ENCODE data around the gene PSD2. TPM values are rescaled to one million over a fixed set of nuclear protein-coding genes. Genes with fewer than 3 reads are reported as not detected.

The PSD2 gene
- total and polyA plus RNA-seq, 2 donors (not counting 1 experiment from before 2014, with no cell fraction given) = 0.10 to 0.17 TPM

GRCh38 chr5:139870677-139871076 is 75.1 kb downstream of the PSD2 start:
- H3K79me2 ChIP-seq (ENCODE audit: control insufficient read depth, insufficient read depth, low read length) = no peaks in the 10 kb centered on the region
- H2AFZ ChIP-seq (ENCODE audit: insufficient read depth, low read depth, low read length, poor library complexity, severe bottlenecking) = no peak overlapping the region
- no peak for ATAC-seq (ENCODE audit: low read depth)
- H3K36me3 ChIP-seq (replicated peaks in 1 of 2; ENCODE audit: control extremely low read depth in 1 of 2, control insufficient read depth in 1 of 2, extremely low read depth in 1 of 2, insufficient read depth in 2 of 2, low read length in 1 of 2) = no peaks in the 10 kb centered on the region
- TF ChIP-seq CTCF (IDR thresholded peaks at IDR 0.05) (no peak), EZH2 (IDR thresholded peaks at IDR 0.05; ENCODE audit: borderline replicate concordance, insufficient read depth, low read depth, low read length, poor library complexity, severe bottlenecking) (no peak)
- no peak overlapping the region for H3K4me3 ChIP-seq (ENCODE audit: control extremely low read depth in 1 of 5, extremely low read depth in 1 of 5, insufficient read depth in 1 of 5, low read depth in 2 of 5, low read length in 4 of 5)
- no peaks in the 10 kb centered on the region for H3K4me1 Mint-ChIP-seq
- peaks cover 0 to 14% (median under 1%) of the 10 kb centered on the region in 4 experiments for H3K27me3 ChIP-seq (replicated peaks in 1 of 4; ENCODE audit: control extremely low read depth in 1 of 4, control insufficient read depth in 3 of 4, insufficient read depth in 4 of 4, low read length in 3 of 4)
- peaks cover 3% of the 10 kb centered on the region for H3K9me3 Mint-ChIP-seq (ENCODE audit: insufficient read depth)
- POLR2A ChIA-PET = no interaction called here
- no peak overlapping the region for H3K4me3 Mint-ChIP-seq
- no peaks in the 10 kb centered on the region for H4K20me1 ChIP-seq (ENCODE audit: control insufficient read depth, insufficient read depth, low read length, poor library complexity, severe bottlenecking)
- no peak overlapping the region for H3K27ac Mint-ChIP-seq
- intact Hi-C loops (cut with micrococcal nuclease) = no loop called here
- no peak overlapping the region for H3K4me2 ChIP-seq (replicated peaks; ENCODE audit: low read depth, low read length, poor library complexity, severe bottlenecking)
- H3K27ac ChIP-seq (ENCODE audit: low read length in 2 of 2) = no peak overlapping the region
- 80% methylated on average over 1 of the region's 1 CpG for WGBS (ENCODE audit: insufficient coverage)
- peaks cover 35% of the 10 kb centered on the region for H3K27me3 Mint-ChIP-seq
- CTCF ChIA-PET = interaction anchor here (0.6 kb wide), 1 partner anchor 1575 kb away, joined by 3 read pairs; no protein-coding TSS in a partner anchor
- H3K9me3 ChIP-seq (ENCODE audit: control extremely low read depth in 1 of 3, control insufficient read depth in 2 of 3, insufficient read depth in 1 of 3, low read length in 2 of 3) = no peaks in the 10 kb centered on the region
- H3K9ac ChIP-seq (ENCODE audit: low read length) = no peak overlapping the region
- no peaks in the 10 kb centered on the region for H3K4me1 ChIP-seq (ENCODE audit: control insufficient read depth in 2 of 2, insufficient read depth in 2 of 2, low read length in 2 of 2)
- no peak for DNase-seq

- Histone ChIP-seq H3K9ac (ENCODE audit: low read length) (no peak overlapping the region), H3K4me2 (replicated peaks; ENCODE audit: low read depth, low read length, poor library complexity, severe bottlenecking) (no peak overlapping the region), H3K79me2 (ENCODE audit: control insufficient read depth, insufficient read depth, low read length) (no peaks in the 10 kb centered on the region), H3K27me3 (replicated peaks in 1 of 4; ENCODE audit: control extremely low read depth in 1 of 4, control insufficient read depth in 3 of 4, insufficient read depth in 4 of 4, low read length in 3 of 4) (peaks cover 0 to 14% (median 3%) of the 10 kb centered on the region in 4 experiments), H4K20me1 (ENCODE audit: control insufficient read depth, insufficient read depth, low read length, poor library complexity, severe bottlenecking) (no peaks in the 10 kb centered on the region), H3K27ac (ENCODE audit: low read length in 2 of 2) (no peak overlapping the region), H2AFZ (ENCODE audit: insufficient read depth, low read depth, low read length, poor library complexity, severe bottlenecking) (no peak overlapping the region), H3K4me3 (ENCODE audit: control extremely low read depth in 1 of 5, extremely low read depth in 1 of 5, insufficient read depth in 1 of 5, low read depth in 2 of 5, low read length in 4 of 5) (no peak overlapping the region), H3K4me1 (ENCODE audit: control insufficient read depth in 2 of 2, insufficient read depth in 2 of 2, low read length in 2 of 2) (no peaks in the 10 kb centered on the region), H3K9me3 (ENCODE audit: control extremely low read depth in 1 of 3, control insufficient read depth in 2 of 3, insufficient read depth in 1 of 3, low read length in 2 of 3) (no peaks in the 10 kb centered on the region), H3K36me3 (replicated peaks in 1 of 2; ENCODE audit: control extremely low read depth in 1 of 2, control insufficient read depth in 1 of 2, extremely low read depth in 1 of 2, insufficient read depth in 2 of 2, low read length in 1 of 2) (no peaks in the 10 kb centered on the region)
- no peak overlapping the region for H3K4me3 Mint-ChIP-seq
- ChIA-PET CTCF (interaction anchor here (1.1 kb wide), 1 partner anchor 84 kb away, joined by 5 read pairs; no protein-coding TSS in a partner anchor), POLR2A (no interaction called here)
- no peak for DNase-seq
- peaks cover 39% of the 10 kb centered on the region for H3K27me3 Mint-ChIP-seq
- H3K4me1 Mint-ChIP-seq = no peaks in the 10 kb centered on the region
- no peak for ATAC-seq (ENCODE audit: low read depth)
- no peak overlapping the region for H3K27ac Mint-ChIP-seq
- intact Hi-C loops (cut with micrococcal nuclease) = no loop called here
- peaks cover 4% of the 10 kb centered on the region for H3K9me3 Mint-ChIP-seq (ENCODE audit: insufficient read depth)
- no peak for TF ChIP-seq EZH2 (IDR thresholded peaks at IDR 0.05; ENCODE audit: borderline replicate concordance, insufficient read depth, low read depth, low read length, poor library complexity, severe bottlenecking)
- TF ChIP-seq CTCF (IDR thresholded peaks at IDR 0.05) = no peak
- 91% methylated on average over 4 of the region's 9 CpGs for WGBS (ENCODE audit: insufficient coverage)
Measured at GRCh38 chr5:139871614-139872013, 76.0 kb downstream of the PSD2 start.
